NCI-H2081 treated with DMSO at 0.1 percent for 48 hours (cell line): Measurements from ENCODE around the gene ELF1.
A peak's percentile ranks its signal among the peaks of the same experiment; 100 is the strongest.

ENCODE experiments used
- DNase-seq: peaks from one replicate; lab custom pipeline; 2025; lab: John Stamatoyannopoulos, UW

ELF1 gene

GRCh38 chr13:41019011-41019487, at the start of gene ELF1:
ELF1 (minus strand) TSS chr13:41019316; CDS start chr13:40982054, 37,262 bp downstream.
- DNase-seq = no peak

DNA sequence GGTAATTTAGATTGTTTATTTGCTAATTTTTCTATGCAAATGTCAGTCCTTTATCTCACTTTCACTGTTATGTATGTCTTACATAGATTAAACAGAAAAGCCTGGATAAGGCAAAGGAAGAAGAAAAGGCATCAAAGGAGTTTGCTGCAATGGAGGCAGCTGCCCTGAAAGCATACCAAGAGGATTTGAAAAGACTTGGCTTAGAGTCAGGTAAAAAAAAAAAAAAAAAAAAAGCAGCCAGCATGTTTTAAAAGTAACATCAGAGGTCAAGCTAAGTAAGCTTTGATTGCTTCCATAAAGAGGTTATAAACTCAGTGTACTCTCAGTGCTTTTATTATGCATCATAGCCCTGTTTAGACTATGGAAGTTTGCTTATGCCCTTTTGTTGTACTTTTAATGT, 46.0 kb upstream of the ELF1 start:
- no peak for DNase-seq

GRCh38 chr13:41064493-41064892, 45.4 kb upstream of the ELF1 start:
- no peak for DNase-seq

- DNase-seq = no peak
Measured at GRCh38 chr13:41061914-41062837, 43.1 kb upstream of the ELF1 start.

DNA sequence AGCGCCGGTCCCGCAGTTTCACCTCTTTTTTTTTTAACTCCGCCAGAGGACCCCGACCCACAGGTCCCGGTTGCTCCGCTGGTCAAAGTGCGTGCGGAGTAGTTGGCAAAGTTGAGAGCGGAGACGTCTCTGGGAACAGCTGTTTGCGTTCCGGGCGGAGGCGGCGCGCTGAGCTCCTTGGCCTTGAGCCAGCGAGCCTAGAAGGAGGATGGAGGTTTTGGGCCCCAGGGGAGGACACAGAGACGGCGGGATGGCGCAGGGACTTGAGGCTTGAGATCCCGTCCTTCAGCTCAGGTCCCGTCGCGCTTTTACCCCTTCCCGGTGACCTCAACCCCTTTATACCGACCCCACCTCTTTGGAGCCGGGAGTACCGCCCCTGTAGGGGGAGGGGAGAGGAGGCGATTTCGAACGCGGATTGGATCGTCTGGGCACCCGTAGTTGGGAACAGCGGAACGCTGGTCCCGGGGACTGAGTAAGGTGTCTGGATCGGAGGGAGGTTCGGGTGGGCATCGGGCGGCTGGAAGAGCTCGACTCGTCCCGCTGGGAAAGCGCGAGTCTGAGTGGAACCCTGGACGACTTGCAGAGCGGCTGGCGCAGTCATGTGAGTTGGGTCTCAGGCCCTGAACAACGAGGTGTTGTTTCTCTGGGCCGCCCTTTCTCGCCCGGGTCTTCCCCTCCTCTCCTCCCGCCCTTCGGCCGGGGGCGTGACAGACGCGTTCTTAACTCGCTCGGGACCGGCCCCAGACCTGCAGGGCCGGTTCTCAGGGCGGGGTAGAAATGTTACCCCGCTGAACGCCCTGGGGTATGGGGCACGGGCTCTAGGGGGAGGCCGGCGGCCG, 42.2 kb upstream of the ELF1 start, which contains the start of gene WBP4:
WBP4 (plus strand) TSS at position 435 of the 839 bp plus-strand sequence; CDS start at position 600, 165 bp downstream.
- peak; percentile 15 for DNase-seq

- peak; percentile 53 for DNase-seq
Measured at GRCh38 chr13:41060724-41061074, 41.6 kb upstream of the ELF1 start.

DNA sequence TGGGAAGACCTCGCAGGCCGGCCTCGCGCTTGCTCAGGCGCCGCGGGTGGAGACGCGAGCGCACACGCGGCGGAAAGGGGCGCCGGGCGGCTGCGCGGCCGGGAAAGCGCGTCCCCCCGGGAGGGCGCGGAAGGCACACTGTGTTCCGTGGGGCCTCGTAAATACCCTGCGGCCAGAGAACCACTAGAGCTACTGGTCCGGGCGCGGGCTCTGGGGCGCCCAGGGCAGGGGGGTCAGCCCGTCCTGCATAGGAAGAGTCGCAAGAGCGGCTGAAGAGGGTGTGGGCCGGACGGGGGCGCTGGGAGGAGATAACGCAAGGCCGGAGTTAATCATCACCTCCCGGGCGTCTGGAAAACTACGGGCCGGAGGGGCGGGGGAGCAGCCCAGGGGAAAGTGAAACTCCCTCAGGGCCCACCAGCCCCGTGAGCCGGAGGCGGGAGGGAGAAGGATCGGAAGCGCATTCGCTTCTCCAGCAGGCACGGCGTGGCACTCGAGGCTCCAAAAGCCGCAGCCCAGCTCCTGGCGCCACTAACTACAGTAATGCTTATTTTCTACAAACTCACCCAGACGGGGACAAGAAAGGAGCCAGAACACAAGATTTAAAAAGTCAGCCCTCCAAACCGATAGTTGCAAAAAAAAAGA, 41.1 kb upstream of the ELF1 start:
- peak; percentile 53 for DNase-seq

GRCh38 chr13:41059456-41060081, 40.5 kb upstream of the ELF1 start:
- DNase-seq = no peak

- no peak for DNase-seq
Measured at GRCh38 chr13:41058295-41059070, 39.4 kb upstream of the ELF1 start.

- no peak for DNase-seq
Measured at GRCh38 chr13:41056826-41057711, 38.0 kb upstream of the ELF1 start.

- DNase-seq = no peak
Measured at GRCh38 chr13:41056194-41056593, 37.1 kb upstream of the ELF1 start.

DNA sequence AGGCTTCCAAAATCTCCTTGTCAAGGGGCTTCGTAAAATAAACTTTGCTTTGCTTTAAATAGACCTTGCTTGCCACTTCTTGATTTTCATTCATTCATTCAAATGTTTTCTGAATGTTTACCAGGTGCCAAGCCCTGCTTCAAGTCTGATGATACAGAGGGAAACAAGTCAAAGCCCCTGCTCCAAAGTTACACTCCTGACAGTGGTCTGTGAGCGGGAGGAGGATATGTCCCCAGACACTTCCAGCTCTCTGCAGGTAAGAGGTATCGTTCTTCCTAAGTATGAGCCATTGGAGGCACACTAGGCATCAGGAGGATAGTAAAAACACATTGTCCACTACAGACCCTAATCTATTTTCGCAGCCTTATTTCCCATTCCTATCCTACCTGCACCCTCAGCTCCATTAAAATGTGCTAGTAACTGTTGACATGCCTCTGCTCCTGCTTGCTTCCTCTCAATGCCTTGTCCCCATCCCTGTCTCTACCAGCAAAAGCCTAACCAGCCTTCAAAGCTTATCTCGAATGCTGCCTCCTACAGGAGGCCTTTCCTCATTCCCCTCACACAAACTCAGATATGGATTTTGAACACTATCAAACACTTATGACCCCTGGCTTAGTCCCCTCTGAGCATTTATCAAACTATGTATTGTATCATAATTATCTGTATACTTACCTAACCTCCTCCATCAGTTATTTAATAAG, 36.0 kb upstream of the ELF1 start:
- DNase-seq = no peak

GRCh38 chr13:41054212-41054877, 35.2 kb upstream of the ELF1 start:
- no peak for DNase-seq

DNA sequence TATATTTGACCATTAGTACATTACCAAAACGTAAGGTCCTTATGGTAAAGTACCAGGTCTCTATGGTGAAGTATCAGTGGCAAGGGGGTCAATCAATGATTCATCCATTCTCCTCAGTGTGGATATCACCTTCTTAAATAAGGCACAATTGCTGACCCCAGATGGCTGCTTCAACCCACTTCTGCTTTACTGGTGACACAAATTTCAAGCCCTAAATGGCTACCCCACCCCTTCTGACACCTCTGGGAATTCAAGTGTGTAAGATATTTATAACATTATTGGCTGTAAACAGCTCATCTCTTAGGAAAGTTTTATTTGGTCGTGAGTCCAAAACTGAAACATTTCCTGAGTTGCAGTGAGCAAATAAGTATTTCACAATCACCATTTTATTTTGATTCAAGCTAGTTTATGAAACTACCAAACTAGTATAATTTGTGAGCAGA, 34.3 kb upstream of the ELF1 start:
- DNase-seq = no peak

GRCh38 chr13:41052441-41052840, 33.3 kb upstream of the ELF1 start:
- DNase-seq = no peak

DNA sequence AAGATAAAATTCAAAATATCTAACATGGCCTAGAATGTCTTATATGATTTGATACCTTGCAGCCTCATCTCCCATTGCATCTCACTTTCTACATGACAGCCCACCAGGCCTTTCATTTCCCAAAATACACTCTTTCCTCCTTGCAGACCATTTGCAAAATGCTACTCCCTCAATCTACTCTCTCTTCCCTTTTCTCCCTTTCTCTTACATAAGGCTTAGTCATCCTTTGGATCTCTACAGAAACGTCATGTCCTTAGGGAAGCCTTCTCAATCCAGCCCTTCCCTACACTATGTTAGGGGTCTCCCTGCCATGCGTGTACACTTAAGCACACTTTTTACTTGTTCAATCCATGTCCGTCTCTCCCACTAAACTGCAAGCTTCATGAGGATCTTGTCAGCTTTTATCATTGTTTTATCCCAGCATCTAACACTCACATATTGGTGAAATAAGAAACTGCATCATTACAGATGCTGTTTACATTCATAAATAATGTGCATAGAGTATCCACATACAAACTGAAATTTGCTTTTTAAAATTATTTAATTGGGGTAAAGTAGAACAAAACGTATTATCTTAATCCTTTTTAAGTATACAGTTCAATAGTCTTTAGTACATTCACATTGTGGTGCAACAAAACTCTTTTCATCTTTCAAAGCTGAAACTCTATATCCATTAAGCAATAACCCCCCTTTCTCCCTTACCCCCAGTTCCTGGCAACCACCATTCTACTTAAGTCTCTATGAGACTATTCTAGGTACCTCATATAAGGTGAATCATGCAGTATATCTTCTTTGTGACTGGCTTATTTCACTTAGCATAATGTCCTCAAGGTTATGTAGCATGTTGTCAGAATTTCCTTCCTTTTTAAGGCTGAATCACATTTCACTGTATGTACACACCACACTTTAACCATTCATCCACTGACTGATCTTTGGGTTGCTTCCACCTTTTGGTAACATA, 30.6 kb upstream of the ELF1 start:
- DNase-seq = no peak

DNA sequence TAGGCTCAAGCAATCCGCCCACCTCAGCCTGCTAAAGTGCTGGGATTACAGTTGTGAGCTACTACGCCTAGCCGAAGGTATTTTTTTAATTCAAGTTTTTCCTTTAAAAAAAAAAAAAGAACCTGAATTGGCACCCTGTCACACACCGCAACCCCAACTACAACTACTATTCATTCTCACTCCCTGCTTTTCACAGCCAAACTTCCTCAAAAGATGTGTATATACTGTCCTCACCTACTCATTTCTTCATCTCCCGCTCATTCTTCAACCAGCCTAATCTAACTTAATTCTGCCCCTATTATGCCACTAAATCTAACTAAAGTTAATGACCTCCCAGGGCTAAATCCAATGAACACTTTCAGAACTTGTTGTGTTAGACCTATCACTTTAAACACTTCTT, 29.5 kb upstream of the ELF1 start:
- DNase-seq = no peak
